Measurements from ENCODE around the gene METAP1D.

METAP1D gene

GRCh38 chr2:172082105-172082943 lies 82.6 kb downstream of the METAP1D start:
- no peak for DNase-seq

- no peak for DNase-seq
These were observed 83.3 kb downstream of the METAP1D start for GRCh38 chr2:172082944-172083627.

DNA sequence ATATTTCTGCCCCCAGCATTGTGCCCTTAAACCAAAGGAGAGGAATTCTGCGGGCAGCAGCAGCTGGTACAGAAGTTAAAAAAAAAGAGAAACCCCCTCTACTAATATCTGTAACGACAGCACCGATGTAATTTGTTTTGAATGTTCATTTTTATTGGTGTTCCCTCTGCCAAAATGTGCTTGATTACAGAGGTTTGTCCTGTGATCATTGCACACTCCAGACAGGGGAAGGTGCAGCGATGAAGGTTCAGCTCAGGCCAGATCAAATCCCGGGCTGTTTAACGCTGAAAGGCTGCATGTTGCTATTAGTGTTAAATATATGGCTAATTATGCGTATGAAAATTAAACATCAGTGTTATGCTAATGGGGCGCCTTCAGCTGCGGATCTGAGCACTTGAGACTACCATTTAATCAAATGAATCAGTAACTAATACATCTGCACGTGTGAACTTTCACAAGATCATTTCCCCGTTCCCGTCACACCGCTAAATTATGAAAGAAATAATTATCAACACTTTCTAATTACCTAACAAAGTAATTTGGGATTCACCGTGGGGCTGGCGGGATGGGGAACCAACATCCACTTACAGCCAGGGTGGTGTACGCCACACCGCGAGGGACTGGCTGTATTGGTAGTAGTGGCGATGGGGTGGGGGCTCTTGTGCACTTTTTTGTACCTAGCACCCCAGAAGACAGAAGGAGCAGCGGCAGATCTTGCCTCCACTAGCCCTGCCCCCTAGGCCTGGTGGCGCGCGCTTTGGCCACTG lies 84.1 kb downstream of the METAP1D start:
- DNase-seq, result no peak

DNA sequence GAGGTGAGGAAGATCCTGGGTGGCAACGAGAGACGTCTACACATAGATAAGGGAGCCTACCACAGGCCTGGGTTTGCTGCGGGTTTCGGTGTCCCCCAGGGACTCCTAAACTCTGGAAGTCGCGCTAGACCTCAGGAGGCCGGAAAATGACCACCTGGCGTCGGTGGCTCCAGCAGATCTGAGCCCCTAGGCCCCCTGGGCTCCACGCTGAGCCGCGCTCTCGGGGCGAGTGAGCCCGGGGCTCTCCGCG lies 84.6 kb downstream of the METAP1D start:
- no peak for DNase-seq

DNA sequence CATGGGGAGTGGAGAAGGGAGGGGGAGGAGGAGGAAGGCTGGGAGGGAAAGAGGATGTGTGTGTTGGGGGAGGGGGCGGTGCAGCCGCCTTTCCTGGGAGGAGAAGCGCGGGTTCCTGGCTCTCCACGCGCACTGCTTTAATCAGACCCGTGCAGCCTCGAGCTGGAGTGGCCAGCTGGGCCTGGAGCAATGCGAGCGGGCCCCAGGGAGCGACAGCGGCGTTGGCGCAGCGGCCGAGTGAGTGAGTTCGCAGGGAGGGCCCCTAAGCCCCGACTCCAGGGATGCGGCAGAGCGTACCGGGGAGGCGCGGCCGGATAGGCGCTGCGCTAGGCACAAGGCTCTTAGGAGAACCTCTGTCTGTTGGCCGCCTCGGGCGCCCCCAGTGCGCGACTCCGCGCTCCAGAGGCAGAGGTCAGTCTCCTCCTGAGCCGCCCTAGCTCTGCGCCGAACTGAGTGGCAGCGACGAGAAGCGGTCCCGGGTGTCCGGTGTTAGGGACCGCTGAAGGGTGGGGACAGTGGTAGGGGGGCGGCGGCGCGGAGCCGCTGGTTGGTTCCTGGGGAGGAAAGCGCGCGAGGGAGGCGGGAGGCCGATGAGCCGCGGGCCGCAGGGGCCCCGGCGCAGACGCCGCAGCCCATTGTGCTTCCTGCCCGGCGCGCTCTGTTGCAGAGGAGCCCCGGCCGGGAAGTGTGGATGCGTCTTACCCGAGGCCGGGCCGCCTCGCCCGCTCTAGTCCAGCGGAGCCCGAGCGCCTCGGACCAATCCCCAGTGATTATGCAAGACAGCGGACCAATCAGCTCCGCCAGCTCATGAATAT lies 85.1 kb downstream of the METAP1D start:
- peak; percentile 62 for DNase-seq

GRCh38 chr2:172085460-172086159 lies 85.9 kb downstream of the METAP1D start, which contains the start of gene DLX1:
TSS of gene DLX1 (plus strand) at chr2:172085507. CDS start at chr2:172085678, 171 bp downstream.
- DNase-seq, result no peak

GRCh38 chr2:172086241-172087206 lies 86.8 kb downstream of the METAP1D start:
- peak; percentile 66 for DNase-seq

DNA sequence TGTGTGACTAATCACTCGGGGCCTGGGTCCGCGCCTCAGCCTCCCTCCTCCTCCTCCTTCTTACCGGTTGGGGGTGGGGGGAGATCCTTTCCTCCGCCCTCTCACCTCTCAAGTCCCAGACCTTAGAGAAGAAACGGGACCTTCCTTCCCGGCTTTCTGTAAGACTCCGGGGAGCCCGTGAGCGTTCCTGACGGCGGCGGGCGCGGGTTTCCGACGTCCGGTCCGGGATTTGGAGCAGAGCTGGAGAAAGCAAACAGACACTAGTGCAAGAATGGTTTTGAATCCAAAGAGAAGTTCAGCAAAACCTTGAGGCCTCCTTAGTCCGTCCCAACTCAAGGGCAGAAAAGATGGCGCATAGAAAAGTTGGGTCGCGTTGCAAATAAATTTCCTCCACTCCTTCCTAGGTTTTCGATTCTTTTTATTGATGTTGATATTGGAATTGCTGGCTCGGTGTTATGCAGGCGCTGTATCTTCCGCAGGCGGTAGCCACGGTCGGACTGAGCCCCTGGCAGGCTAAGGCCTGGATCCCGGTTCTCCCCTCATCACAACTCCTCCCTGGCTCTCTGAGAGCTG lies 87.5 kb downstream of the METAP1D start:
- DNase-seq, result no peak

GRCh38 chr2:172087780-172088244 lies 88.1 kb downstream of the METAP1D start:
- no peak for DNase-seq

DNA sequence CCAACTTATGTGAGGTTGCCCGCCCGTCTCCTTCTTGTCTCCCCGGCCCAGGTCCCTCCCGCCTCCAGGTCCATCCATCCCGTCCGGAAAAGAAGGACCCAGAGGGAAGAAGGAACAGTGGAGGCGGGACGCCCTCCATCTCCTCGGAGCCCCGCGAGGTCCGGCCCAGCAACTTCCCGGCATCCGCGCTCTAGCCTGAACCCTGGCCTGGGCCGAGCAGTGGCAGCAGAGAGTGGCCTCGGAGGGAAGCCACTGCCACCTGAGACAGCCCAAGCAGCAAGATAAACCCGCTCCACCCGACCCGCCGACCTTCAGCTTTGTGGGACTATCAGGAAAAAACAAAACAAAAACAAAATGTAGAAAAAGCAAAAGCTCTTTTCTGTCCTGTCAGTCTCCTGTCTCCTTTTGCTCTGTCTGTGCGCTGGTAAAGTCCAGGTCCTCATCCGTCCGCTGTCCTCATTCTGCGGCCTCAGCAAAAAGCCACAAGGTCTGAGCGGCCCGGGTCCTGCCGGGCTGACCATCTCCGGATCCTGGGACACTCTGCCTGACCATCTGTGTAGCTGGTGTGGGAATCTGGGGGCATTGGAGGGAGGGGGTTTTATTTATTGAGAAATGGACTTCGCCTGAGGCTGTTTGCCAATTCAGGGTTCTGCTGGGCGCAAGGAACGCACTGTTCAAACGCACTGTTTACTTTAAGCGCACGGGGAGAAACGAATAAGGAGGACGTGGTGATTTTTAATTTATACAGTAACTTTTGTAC lies 88.7 kb downstream of the METAP1D start:
- DNase-seq, result no peak

- no peak for DNase-seq
These were observed 89.3 kb downstream of the METAP1D start for GRCh38 chr2:172089005-172089504.

DNA sequence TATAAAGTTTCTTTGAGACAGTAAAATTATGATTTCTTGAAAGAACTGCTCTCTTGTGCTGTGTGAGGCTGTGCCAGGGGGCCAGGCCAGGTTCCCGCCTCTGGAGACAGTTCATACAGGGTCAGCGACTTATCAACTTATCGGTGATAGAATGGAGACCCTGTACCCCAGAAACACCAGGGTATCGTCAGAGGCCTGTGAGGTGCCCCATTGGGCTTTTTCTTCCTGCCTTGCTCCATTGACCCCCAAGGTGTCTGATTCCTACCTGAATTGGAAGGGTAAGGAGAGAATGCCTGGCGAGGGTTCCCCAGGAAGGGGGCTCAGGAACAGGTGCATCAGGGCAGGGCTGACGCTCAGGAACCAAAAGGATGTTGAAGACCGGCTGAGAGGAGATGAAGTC lies 89.9 kb downstream of the METAP1D start:
- no peak for DNase-seq

- no peak for DNase-seq
These were observed 90.5 kb downstream of the METAP1D start for GRCh38 chr2:172090044-172090961.

DNA sequence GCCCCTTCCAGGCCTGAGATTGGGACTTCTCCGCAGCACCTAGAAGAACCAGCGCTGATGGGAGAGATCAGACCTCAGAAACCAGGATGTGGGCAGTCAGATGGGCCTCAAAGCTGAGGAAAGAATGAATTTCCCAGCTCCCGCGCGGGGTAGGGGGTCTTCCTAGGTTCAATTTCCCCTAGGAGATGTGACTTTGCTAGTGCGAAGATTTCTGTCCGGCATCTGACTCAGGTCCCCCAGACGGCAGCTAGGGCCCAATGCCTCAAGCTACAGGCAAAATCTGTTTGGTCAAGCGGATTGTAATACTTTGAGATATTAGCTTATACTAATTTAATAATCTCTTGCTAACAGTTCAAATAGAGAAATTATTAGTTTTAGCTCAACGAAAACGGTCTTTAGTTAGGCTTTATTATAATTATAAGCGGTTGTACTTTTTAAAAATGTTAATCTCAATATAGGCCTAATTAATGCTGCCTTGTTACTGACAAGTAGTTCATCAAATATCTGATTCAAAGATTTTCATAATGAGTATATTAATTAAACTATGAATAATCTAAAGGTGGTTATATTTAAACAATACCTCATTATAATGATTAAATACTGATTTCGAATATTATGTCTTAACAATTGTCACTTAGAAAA lies 91.4 kb downstream of the METAP1D start:
- DNase-seq, result no peak

GRCh38 chr2:172091761-172092566 lies 92.2 kb downstream of the METAP1D start:
- DNase-seq, result no peak

DNA sequence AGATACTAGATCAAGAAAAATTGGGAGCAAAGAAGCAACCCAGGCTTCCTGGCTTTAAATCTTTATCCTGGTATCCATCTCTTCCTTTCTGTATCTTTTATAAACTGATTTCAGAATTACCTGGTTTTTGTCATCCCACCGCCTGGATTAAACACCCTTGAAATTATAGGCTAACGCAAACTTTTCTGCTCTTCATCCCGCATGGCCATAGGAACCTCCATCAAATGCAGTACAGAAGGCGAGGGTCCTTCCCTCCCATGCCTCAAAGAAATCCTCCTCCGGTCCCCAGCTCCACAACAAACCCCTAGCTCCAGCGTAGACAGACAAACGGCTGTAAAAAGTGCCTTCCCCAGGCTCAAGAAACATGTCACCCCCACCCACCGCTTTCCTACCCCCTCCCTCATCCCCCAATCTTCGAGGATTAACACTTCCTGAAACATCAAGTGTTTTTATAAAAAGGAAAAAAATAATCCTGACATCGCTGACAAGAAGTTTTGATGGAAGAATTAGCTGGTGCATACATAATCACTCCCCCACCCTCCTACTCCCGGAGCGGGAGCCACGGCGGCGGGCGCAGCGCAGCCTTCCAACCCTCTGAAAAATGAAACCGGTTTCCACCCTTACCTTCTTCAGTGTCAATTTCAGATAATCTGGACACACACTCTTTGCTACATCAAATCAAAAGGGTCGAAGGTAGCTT lies 93.1 kb downstream of the METAP1D start:
- DNase-seq, result no peak

Data from CD4-positive, alpha-beta T cell treated with Interleukin-12 subunit alpha and Interleukin-12 subunit beta, for 1 hour (primary cell).